Measurements from ENCODE around the gene CPA2.

The CPA2 gene

DNA sequence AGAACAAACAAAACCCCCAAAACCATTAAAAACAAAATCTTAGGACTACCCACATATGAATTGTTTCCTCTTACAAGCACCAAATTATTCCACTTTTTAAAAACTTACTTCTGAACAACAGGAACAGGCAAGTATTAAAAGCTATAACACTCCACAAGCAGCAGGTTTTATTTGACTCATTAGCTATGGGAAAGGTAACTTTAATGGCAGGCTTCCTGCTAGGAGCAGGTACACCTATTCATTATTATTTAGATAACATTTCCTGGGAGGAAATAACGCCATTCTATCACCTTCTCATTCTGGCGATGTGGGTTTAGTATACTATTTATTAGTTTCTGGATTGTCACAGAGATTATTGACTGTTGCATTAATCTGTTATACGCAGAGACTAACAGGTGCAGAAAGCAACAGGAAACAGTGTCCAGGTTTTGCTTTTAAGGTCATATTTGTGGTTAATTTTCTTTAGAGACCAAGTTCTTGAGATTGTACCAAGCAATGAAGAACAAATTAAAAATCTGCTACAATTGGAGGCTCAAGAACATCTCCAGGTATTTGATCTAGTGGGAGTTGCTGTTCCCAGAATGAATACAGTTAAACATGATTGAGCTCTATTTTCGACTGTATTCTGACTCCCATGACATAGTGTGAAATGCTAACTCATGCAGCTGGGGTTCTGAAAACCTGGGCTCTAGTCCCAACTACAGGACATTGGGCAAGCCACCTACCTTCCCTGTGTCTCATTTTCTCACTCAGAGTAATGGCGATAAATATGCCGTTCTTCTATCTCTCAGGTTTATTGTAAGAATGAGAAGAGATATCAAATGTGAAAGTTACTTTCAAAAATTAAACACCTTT, 2.0 kb downstream of the CPA2 start:
- H3K36me3 ChIP-seq (replicated peaks): no peaks in the 10 kb centered on the region
- no peak for TF ChIP-seq CTCF (IDR thresholded peaks at IDR 0.05; ENCODE audit: low read depth, low read length, missing control alignments)
- no peak for DNase-seq
- no peak overlapping the region for H3K27ac ChIP-seq
- no peaks in the 10 kb centered on the region for H3K27me3 ChIP-seq (replicated peaks)
- no peak overlapping the region for H3K4me3 ChIP-seq (ENCODE audit: low read depth, low read length)
- in situ Hi-C loops (cut with HindIII; ENCODE audit: low pct_ligation_motif_present, low sequenced_read_pairs): no loop called here

- in situ Hi-C loops (cut with HindIII; ENCODE audit: low pct_ligation_motif_present, low sequenced_read_pairs): no loop called here
- no peak for TF ChIP-seq CTCF (IDR thresholded peaks at IDR 0.05; ENCODE audit: low read depth, low read length, missing control alignments)
- Histone ChIP-seq H3K36me3 (replicated peaks) (no peaks in the 10 kb centered on the region), H3K4me3 (ENCODE audit: low read depth, low read length) (no peak overlapping the region), H3K27me3 (replicated peaks) (no peaks in the 10 kb centered on the region), H3K27ac (no peak overlapping the region)
- DNase-seq: no peak
Observed at GRCh38 chr7:130269318-130269694, 2.6 kb downstream of the CPA2 start.

DNA sequence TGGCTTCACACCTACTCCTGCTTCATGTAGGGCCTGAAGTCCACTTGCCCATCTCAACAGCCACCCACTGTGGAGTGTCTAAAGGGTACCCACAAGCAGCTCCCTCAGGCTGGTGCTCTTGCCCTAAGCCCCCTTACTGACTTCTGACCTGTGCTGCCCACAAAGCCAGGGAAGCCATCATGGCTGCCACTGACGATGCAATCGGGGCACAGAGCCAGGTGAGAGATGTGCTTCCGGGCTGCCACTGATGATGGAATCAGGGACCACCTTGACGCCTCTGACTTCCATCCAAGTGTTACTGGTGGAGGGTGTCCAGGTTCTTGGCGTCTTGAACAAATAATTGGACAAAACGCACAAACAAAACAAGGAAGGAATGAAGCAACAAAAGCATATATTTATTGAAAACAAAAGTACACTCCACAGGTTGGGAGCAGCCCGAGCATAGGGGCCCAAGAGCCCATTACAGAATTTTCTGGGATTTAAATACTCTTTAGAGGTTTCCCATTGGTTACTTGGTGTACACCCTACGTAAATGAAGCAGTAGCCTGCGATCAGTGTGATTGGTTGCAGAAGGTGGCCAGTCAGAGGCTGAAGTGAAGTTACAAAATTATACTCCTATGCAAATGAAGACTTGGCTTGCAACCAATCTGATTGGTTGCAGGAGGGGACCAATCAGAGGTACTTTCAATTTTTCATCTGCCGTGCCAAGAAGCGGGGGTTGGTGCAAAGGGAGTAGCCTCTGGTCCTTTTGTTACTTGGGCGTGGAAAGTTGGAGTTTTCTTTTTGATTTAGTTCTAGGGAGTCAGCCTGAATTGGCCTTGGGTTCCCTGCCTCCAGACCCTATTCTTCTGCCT, 4.5 kb downstream of the CPA2 start:
- H3K36me3 ChIP-seq (replicated peaks): no peaks in the 10 kb centered on the region
- TF ChIP-seq CTCF (IDR thresholded peaks at IDR 0.05; ENCODE audit: low read depth, low read length, missing control alignments): no peak
- no peak for DNase-seq
- in situ Hi-C loops (cut with HindIII; ENCODE audit: low pct_ligation_motif_present, low sequenced_read_pairs): no loop called here
- no peak overlapping the region for H3K4me3 ChIP-seq (ENCODE audit: low read depth, low read length)
- no peaks in the 10 kb centered on the region for H3K27me3 ChIP-seq (replicated peaks)
- H3K27ac ChIP-seq: no peak overlapping the region

DNA sequence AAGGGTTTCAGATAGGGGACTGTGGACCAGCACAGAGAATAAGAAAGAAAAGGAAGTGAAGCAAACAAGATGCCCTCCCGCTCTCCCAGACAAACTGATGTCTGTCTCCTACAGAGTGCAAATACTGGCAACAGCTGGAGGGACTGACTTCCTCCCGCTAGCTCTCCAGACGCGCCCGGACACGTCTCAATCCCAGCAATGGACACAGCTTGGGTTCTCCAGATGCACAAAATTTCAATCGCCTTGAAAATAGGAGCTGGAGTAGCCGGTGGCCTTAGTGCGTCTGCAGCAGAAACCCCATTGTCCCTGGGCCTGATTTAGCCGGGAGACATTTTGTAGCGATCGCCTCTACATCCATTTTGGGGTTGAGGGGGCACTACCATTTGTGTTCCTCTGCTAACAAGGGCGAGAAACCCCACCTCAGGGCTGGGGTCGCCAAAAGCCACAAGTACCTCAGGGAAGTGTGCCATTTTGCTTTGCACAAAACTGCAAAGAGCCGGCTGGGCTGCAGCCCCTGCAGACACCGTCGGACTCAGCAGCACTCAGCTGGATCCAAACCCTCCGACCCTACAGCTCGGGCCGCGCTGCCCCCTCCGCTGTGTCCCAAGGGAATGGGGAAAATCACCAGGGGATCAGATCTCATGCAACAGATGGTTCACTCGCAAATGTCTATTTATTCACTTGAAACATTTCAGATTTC, 5.9 kb downstream of the CPA2 start:
- Histone ChIP-seq H3K4me3 (ENCODE audit: low read depth, low read length) (peak overlapping the region; percentile 30), H3K27ac (no peak overlapping the region), H3K36me3 (replicated peaks) (no peaks in the 10 kb centered on the region), H3K27me3 (replicated peaks) (no peaks in the 10 kb centered on the region)
- in situ Hi-C loops (cut with HindIII; ENCODE audit: low pct_ligation_motif_present, low sequenced_read_pairs): no loop called here
- TF ChIP-seq CTCF (IDR thresholded peaks at IDR 0.05; ENCODE audit: low read depth, low read length, missing control alignments): no peak
- no peak for DNase-seq

DNA sequence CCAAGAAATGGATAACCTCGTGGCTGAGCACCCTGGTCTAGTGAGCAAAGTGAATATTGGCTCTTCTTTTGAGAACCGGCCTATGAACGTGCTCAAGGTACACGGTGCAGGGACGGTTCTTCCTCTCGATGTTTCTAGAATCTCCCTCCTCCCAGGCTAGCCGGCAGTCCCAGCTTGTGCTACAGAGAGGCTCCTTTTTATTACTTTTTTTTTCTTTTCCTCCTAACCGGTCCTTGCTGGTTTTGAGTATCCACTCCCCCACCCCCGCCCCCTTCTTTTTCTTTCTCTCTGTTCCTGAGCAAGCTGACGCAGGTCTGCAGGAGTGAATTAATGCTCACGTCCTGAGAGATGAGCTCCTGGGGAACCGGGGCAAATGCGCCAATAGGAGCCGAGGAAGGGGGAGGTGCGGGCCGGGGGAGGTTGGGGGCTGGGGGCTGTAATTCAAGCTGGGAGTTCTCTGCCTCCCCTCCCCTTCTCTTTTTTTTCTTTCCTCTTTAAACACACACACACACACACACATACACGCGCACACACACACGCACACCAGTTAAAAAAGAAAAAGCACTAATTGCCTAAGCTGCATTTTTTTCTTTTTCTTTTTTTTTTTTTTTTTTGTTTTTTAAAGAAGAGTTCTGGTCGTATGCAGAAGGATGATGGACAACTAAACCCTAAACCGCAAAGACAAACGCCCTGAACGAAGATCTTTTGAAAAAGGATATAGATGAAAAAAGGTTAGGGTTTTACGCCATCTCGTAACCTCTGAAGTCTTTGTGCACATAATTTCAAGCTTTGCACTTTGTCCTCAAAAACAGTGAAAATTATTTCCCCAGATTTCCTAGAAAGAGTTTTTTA, 6.6 kb downstream of the CPA2 start:
- no peaks in the 10 kb centered on the region for H3K27me3 ChIP-seq (replicated peaks)
- H3K4me3 ChIP-seq (ENCODE audit: low read depth, low read length): peak overlapping the region; percentile 30
- TF ChIP-seq CTCF (IDR thresholded peaks at IDR 0.05; ENCODE audit: low read depth, low read length, missing control alignments): no peak
- DNase-seq: no peak
- in situ Hi-C loops (cut with HindIII; ENCODE audit: low pct_ligation_motif_present, low sequenced_read_pairs): no loop called here
- H3K36me3 ChIP-seq (replicated peaks): no peaks in the 10 kb centered on the region
- no peak overlapping the region for H3K27ac ChIP-seq

Data from brain microvascular endothelial cell (primary cell).